ENCODE results near the gene CRYBA2.

Gene CRYBA2

GRCh38 chr2:219024059-219024458, 30.8 kb upstream of the CRYBA2 start:
- FAIRE-seq (no peak), DNase-seq (ENCODE audit: insufficient read length, low spot score) (no peak)

GRCh38 chr2:219023045-219023605, 29.9 kb upstream of the CRYBA2 start:
- no peak for FAIRE-seq
- DNase-seq (ENCODE audit: insufficient read length, low spot score), result no peak

- DNase-seq (ENCODE audit: insufficient read length, low spot score) (no peak), FAIRE-seq (no peak)
Measured at GRCh38 chr2:219022616-219023015, 29.4 kb upstream of the CRYBA2 start.

- no peak for DNase-seq (ENCODE audit: insufficient read length, low spot score)
- FAIRE-seq, result no peak
Measured at GRCh38 chr2:219022041-219022440, 28.8 kb upstream of the CRYBA2 start.

GRCh38 chr2:219021591-219021990, 28.4 kb upstream of the CRYBA2 start:
- FAIRE-seq, result no peak
- DNase-seq (ENCODE audit: insufficient read length, low spot score), result no peak

- FAIRE-seq (no peak), DNase-seq (ENCODE audit: insufficient read length, low spot score) (no peak)
Measured at GRCh38 chr2:219020604-219021365, 27.6 kb upstream of the CRYBA2 start.

GRCh38 chr2:219019436-219019835, 26.2 kb upstream of the CRYBA2 start:
- FAIRE-seq (no peak), DNase-seq (ENCODE audit: insufficient read length, low spot score) (no peak)

- DNase-seq (ENCODE audit: insufficient read length, low spot score) (no peak), FAIRE-seq (no peak)
Measured at GRCh38 chr2:219018726-219019125, 25.5 kb upstream of the CRYBA2 start.

- DNase-seq (ENCODE audit: insufficient read length, low spot score) (no peak), FAIRE-seq (no peak)
Measured at GRCh38 chr2:219018286-219018685, 25.1 kb upstream of the CRYBA2 start.

- FAIRE-seq, result no peak
- no peak for DNase-seq (ENCODE audit: insufficient read length, low spot score)
Measured at GRCh38 chr2:219017201-219017931, 24.1 kb upstream of the CRYBA2 start.

- FAIRE-seq, result no peak
- DNase-seq (ENCODE audit: insufficient read length, low spot score), result no peak
Measured at GRCh38 chr2:219016721-219017120, 23.5 kb upstream of the CRYBA2 start.

- FAIRE-seq (no peak), DNase-seq (ENCODE audit: insufficient read length, low spot score) (no peak)
Measured at GRCh38 chr2:219010873-219011272, 17.7 kb upstream of the CRYBA2 start.

GRCh38 chr2:219010162-219010756, 17.0 kb upstream of the CRYBA2 start:
- FAIRE-seq, result no peak

GRCh38 chr2:219009294-219009693, 16.1 kb upstream of the CRYBA2 start:
- DNase-seq (ENCODE audit: insufficient read length, low spot score) (no peak), FAIRE-seq (no peak)

More at GRCh38 chr2:219010162-219010756, 17.0 kb upstream of the CRYBA2 start:
- DNase-seq (ENCODE audit: insufficient read length, low spot score), result peak; percentile 65

GRCh38 chr2:219003979-219004378, 10.8 kb upstream of the CRYBA2 start:
- DNase-seq (ENCODE audit: insufficient read length, low spot score) (no peak), FAIRE-seq (no peak)

- FAIRE-seq, result no peak
- DNase-seq (ENCODE audit: insufficient read length, low spot score), result no peak
Measured at GRCh38 chr2:219003267-219003634, 10.0 kb upstream of the CRYBA2 start.

- DNase-seq (ENCODE audit: insufficient read length, low spot score) (no peak), FAIRE-seq (no peak)
Measured at GRCh38 chr2:219002395-219003266, 9.4 kb upstream of the CRYBA2 start.

GRCh38 chr2:219001577-219002394, 8.6 kb upstream of the CRYBA2 start:
- no peak for DNase-seq (ENCODE audit: insufficient read length, low spot score)
- no peak for FAIRE-seq

- FAIRE-seq (no peak), DNase-seq (ENCODE audit: insufficient read length, low spot score) (no peak)
Measured at GRCh38 chr2:219001100-219001576, 7.9 kb upstream of the CRYBA2 start.

GRCh38 chr2:219000569-219000960, 7.3 kb upstream of the CRYBA2 start:
- FAIRE-seq (no peak), DNase-seq (ENCODE audit: insufficient read length, low spot score) (no peak)
